Thyroid gland (tissue), 4 donors: ENCODE measurements around the gene SAMD13. TPM values are rescaled to one million over a fixed set of nuclear protein-coding genes. Genes with fewer than 3 reads are reported as not detected.

ENCODE experiments used
- DNase-seq, 2 donors: peaks; one replicate each; pipeline ENCODE4 v3.0.0-alpha.2; 2019
- H3K27ac ChIP-seq, 3 donors: fragments of 200-600 bp; sonication (generic); 1 replicate in 2 of 3; 2 replicates in 1 of 3; pipeline ENCODE4 v1.5.1; 2016 to 2019; ENCODE audit warnings: mild to moderate bottlenecking in 1 of 3, moderate library complexity in 1 of 3
- H3K27me3 ChIP-seq: fragments of 200-600 bp; sonication (generic); one replicate; pipeline ENCODE4 v1.5.1; 2019
- H3K36me3 ChIP-seq, 2 donors: fragments of 200-600 bp; sonication (generic); one replicate each; pipeline ENCODE4 v1.5.1; 2016 to 2019
- H3K4me1 ChIP-seq, 2 donors: fragments of 200-600 bp; sonication (generic); one replicate each; pipeline ENCODE4 v1.5.1; 2017 to 2019
- H3K4me3 ChIP-seq, 3 donors: fragments of 200-600 bp; sonication (generic); replicated peaks in 1 of 3; 1 replicate in 2 of 3; 2 replicates in 1 of 3; pipeline ENCODE4 v1.5.1; 2016; ENCODE audit warnings: mild to moderate bottlenecking in 1 of 3
- H3K9me3 ChIP-seq: fragments of 200-600 bp; sonication (generic); one replicate; pipeline ENCODE4 v1.5.1; 2017
- POLR2A ChIP-seq, 2 donors: fragments of 450-650 bp; IDR thresholded peaks; one replicate each; pipeline ENCODE4 v1.6.1; 2017; ENCODE audit warnings: antibody characterized with exemption in 2 of 2, mild to moderate bottlenecking in 2 of 2, moderate library complexity in 1 of 2
- WGBS, 2 donors: methylation state at CpG; one replicate each; pipeline ENCODE4 v1.1.5; 2017; 5-methylcytosine and 5-hydroxymethylcytosine counted together
- intact Hi-C: fragments of 100-400 bp; cut with DNase I; formaldehyde crosslinking; loops from one replicate; pipeline ENCODE4 v1.15.1; 2023
- total RNA-seq, 4 donors: library from RNA; depleted of rRNA; stranded (reverse); fragments of >200 nt; gene quantifications; one replicate each; pipeline ENCODE4 v1.2.3, GENCODE V29; 2016
- TF ChIP-seq, protein P1 (sequence below), 6 experiments: fragments of 200-600 bp in 3 of 6; fragments of 450-650 bp in 3 of 6; sonication (generic) in 3 of 6; IDR thresholded peaks; one replicate each; pipeline ENCODE4 v1.5.1; 2016 to 2019; ENCODE audit warnings: antibody characterized with exemption in 6 of 6, mild to moderate bottlenecking in 2 of 6, inconsistent platforms in 1 of 6, moderate library complexity in 1 of 6

The SAMD13 gene
- total RNA-seq, 4 donors from 2014 or later = 5.6 to 9.5 (median 5.9) TPM

DNA sequence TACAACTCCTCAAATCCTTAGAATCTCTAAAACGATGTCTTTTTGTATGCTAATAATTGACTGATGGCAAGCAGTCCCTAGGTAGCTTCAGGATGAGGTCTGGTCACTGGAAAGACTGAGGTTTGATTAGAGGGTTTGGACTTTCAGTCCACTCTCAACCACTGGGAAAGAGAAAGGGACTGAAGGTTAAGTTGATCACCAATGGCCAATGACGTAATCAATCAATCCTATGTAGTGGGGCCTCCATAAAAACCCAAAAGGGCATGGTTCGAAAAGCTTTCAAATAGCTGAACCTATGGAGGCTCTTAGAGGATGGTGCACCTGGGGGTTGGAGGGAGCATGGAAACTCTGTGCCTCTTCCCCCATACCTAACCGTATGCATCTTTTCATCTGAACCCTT, 57.2 kb downstream of the SAMD13 start:
- intact Hi-C loops = no loop called here
- Histone ChIP-seq H3K4me3 (no peak overlapping the region), H3K27ac (no peak overlapping the region), H3K36me3 (no peaks in the 10 kb centered on the region), H3K4me1 (peaks cover 4 to 8% of the 10 kb centered on the region in 2 donors), H3K9me3 (no peaks in the 10 kb centered on the region), H3K27me3 (no peaks in the 10 kb centered on the region)
- WGBS, 2 donors = 92 to 96% methylated on average over 4 of the region's 4 CpGs
- TF ChIP-seq POLR2A (IDR thresholded peaks at IDR 0.05) = no peak
- TF ChIP-seq, protein P1, sequence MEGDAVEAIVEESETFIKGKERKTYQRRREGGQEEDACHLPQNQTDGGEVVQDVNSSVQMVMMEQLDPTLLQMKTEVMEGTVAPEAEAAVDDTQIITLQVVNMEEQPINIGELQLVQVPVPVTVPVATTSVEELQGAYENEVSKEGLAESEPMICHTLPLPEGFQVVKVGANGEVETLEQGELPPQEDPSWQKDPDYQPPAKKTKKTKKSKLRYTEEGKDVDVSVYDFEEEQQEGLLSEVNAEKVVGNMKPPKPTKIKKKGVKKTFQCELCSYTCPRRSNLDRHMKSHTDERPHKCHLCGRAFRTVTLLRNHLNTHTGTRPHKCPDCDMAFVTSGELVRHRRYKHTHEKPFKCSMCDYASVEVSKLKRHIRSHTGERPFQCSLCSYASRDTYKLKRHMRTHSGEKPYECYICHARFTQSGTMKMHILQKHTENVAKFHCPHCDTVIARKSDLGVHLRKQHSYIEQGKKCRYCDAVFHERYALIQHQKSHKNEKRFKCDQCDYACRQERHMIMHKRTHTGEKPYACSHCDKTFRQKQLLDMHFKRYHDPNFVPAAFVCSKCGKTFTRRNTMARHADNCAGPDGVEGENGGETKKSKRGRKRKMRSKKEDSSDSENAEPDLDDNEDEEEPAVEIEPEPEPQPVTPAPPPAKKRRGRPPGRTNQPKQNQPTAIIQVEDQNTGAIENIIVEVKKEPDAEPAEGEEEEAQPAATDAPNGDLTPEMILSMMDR (IDR thresholded peaks at IDR 0.05) = no peak
- DNase-seq = no peak

DNA sequence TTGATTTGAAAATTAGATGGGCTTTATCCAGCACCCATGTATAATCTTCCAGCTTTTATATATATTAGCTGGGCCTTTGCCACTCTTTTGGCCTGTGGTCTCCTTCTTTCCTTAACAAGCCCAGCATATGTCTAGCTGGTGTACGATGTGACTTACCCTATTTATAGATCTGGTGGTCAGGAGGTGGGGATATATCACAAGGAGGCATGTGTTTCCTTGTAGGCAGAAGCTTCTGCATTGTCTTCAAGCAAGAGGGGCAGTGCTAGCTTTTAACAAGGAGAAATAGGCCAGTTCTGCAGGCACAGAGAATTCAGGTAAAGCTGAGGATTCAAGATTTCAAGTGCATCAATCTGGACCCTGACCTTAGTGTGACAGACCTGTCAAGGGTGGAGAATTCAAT, 58.8 kb downstream of the SAMD13 start:
- Histone ChIP-seq H3K4me3 (no peak overlapping the region), H3K9me3 (no peaks in the 10 kb centered on the region), H3K27me3 (no peaks in the 10 kb centered on the region), H3K36me3 (no peaks in the 10 kb centered on the region), H3K27ac (no peak overlapping the region), H3K4me1 (peaks cover 10 to 13% of the 10 kb centered on the region in 2 donors)
- no peak for DNase-seq
- intact Hi-C loops = no loop called here
- TF ChIP-seq POLR2A (IDR thresholded peaks at IDR 0.05) = no peak
- TF ChIP-seq, protein P1 (IDR thresholded peaks at IDR 0.05) = no peak
- 86 to 88% methylated on average over 1 of the region's 1 CpG for WGBS, 2 donors

DNA sequence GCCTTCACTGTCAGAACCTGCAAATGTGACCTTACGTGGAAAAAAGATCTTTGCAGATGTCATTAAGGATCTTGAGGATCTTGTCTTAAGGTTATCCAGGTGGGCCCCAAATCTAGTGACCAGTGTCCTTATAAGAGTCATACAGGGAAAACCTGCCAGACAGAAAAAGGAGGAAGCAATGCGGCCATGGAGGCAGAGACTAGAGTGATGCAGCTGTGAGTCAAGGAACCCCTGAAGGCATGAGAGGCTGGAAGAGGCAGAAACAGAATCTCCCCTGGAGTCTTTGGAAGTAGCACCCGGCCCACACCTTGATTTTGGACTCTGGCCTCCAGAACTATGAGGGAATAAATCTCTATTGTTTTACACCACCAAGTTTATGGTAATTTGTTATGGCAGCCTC, 60.3 kb downstream of the SAMD13 start:
- Histone ChIP-seq H3K27ac (peak overlapping the region in 1 of 3 donors; percentile 84), H3K36me3 (no peaks in the 10 kb centered on the region), H3K4me3 (no peak overlapping the region), H3K9me3 (no peaks in the 10 kb centered on the region), H3K4me1 (peaks cover 20 to 28% of the 10 kb centered on the region in 2 donors), H3K27me3 (no peaks in the 10 kb centered on the region)
- DNase-seq = no peak
- intact Hi-C loops = no loop called here
- 95% methylated on average over 3 of the region's 3 CpGs for WGBS, 2 donors
- no peak for TF ChIP-seq POLR2A (IDR thresholded peaks at IDR 0.05)

- Histone ChIP-seq H3K36me3 (no peaks in the 10 kb centered on the region), H3K4me1 (peaks cover 32 to 40% of the 10 kb centered on the region in 2 donors), H3K4me3 (no peak overlapping the region), H3K27ac (peak overlapping the region; percentile 83 to 88 (median 84)), H3K27me3 (no peaks in the 10 kb centered on the region), H3K9me3 (no peaks in the 10 kb centered on the region)
- TF ChIP-seq, protein P1 (IDR thresholded peaks at IDR 0.05) = no peak
- peak in 1 of 2 donors; percentile 60 for TF ChIP-seq POLR2A (IDR thresholded peaks at IDR 0.05)
- intact Hi-C loops = no loop called here
- 17 to 24% methylated on average over 5 of the region's 5 CpGs for WGBS, 2 donors
- DNase-seq = peak; percentile 52 to 62
Measured at GRCh38 chr1:84363019-84363418, 61.5 kb downstream of the SAMD13 start.

DNA sequence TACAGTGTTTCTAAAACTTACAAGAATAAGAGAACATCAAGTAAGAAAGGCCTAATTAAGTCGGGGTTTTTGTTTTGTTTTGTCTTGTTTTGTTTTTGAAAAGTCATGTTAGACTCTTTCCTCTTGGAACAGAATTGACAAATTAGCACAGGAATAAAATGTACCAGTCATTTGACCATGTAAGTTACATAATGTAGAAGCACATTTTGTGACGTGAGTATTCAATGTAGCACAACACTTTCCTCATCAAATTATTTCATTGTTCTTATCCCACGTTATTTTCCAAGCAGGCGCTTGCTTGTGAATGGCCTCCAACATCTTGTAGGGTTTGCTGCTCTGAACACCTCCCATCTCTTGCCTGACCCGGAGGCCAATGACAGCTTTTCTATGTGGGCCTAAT, 62.1 kb downstream of the SAMD13 start:
- H3K9me3 ChIP-seq = no peaks in the 10 kb centered on the region
- H3K27ac ChIP-seq = peak overlapping the region; percentile 83 to 88 (median 84)
- H3K36me3 ChIP-seq = no peaks in the 10 kb centered on the region
- intact Hi-C loops = no loop called here
- WGBS, 2 donors = 66% methylated on average over 5 of the region's 5 CpGs
- peaks cover 32 to 40% of the 10 kb centered on the region in 2 donors for H3K4me1 ChIP-seq
- no peak overlapping the region for H3K4me3 ChIP-seq
- no peak for TF ChIP-seq POLR2A (IDR thresholded peaks at IDR 0.05)
- TF ChIP-seq, protein P1 (IDR thresholded peaks at IDR 0.05) = no peak
- no peaks in the 10 kb centered on the region for H3K27me3 ChIP-seq
- DNase-seq = no peak
